H1 (cell line): ENCODE measurements around the gene GBP2.

ENCODE experiments used
- EZH2 ChIP-seq: fragments of 200-600 bp; sonication (generic); IDR thresholded peaks from 2 replicates; pipeline ENCODE4 v1.7.1; 2012; ENCODE audit warnings: low read depth, mild to moderate bottlenecking, moderate library complexity, low read length, inconsistent platforms; ENCODE audit not compliant: severe bottlenecking
- POLR2AphosphoS5 ChIP-seq: IDR thresholded peaks from 2 replicates; pipeline ENCODE4 v1.6.1; 2011; ENCODE audit warnings: low read depth, low read length

- TF ChIP-seq POLR2AphosphoS5 (no peak), EZH2 (no peak)
These were observed 4.3 kb downstream of the GBP2 start for GRCh38 chr1:89121641-89122040.
